Activated CD4-positive, alpha-beta T cell treated with anti-CD3 and anti-CD28 coated beads, Interleukin-2, amount 50 U/mL, for 4 hours (primary cell): ENCODE data around the gene SLC16A8.

Source experiments
- DNase-seq, 2 experiments: peaks; one replicate each; pipeline ENCODE4 v3.0.0-alpha.2; 2020

SLC16A8 gene

GRCh38 chr22:38111925-38112355 is 28.0 kb upstream of the SLC16A8 start:
- DNase-seq, result no peak

DNA sequence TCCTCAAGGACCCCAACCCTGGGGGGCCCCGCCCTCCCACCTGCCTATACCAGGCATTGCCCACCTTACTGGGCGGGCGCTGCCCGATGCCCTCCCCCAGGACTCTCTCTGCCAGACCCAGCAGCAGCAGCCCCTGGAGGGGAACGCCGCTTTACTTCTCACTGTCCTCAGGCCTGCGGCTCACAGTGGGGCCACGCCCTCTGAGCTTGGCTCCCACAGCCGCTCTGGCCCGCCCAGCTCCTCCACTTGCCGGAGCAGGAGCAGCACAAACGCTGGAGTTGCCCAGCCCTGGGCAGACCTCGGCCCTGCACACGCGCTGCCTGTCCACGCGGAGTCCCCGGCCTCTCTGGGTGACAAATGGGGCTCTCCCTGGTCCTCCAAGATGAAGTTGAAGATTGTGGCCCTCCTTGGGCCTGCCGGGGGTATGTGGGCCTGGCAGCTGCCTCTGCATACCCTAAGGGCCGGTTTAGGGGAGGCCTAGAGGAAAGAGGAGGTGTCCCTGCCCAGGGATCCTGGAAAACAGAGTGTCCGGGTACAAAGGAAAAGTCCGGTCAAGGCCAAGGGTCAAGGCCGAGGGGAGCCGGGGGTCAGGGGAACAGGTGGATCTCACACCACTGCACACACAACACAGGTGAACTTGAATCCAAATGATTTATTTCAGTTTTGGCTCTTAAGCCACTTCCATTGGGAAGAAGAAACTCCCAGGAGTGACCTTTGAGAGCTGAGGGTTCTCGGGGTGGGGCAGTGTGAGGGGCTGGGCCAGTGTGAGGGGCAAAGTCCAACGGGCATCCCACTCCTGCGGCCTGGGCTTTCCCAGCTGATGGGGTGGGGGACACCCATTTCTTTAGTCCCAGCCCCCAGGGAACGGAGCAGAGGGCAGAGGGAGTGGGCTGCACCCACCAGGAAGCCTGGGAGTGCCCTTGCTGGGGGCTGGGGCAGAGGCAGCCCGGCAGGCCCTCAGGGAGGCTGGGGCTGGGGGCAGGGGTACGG is 27.2 kb upstream of the SLC16A8 start:
- DNase-seq, result no peak

DNA sequence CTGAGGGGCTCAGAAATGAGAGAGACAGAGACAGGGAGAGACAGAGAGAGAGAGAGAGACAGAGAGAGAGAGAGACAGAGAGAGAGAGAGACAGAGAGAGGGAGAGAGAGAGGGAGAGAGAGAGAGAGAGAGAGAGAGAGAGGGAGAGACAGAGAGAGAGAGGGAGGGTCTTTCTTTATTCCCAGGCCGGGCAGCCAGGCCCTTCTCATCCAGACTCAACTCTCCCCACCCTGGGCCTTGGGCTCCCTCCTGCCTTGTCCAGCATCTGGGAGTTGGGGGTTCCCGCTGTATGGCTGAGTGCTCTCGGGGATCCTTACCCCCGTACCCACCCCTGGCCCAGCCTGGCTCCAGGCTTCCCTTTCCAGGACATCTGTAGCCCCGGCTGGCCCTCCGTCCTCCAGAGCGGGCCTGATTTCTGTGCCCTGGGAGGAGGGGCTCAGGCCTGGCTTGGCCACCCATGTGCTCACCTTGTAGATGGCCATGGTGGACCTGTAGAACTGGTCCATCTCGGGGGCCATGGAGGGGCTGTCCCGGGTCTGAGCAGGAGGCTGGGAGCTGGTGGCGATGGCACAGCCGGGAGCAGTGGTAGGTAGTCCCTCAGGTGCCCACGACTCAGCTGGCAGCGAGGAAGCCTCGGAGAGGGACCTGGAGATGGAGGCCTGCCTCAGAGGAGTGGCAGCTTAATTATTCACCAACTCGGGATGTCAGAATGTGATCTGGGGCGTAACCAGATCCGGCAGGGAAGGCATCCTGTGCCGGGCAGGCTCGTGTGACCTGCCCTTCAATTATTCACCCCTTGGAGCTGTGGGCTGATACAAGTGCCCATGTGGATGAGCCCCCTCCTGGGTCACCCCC is 26.3 kb upstream of the SLC16A8 start, which contains the start of gene BAIAP2L2:
BAIAP2L2 (minus strand) TSS at position 677 of the 855 bp plus-strand sequence; CDS start at position 518, 159 bp downstream.
- DNase-seq, result no peak

DNA sequence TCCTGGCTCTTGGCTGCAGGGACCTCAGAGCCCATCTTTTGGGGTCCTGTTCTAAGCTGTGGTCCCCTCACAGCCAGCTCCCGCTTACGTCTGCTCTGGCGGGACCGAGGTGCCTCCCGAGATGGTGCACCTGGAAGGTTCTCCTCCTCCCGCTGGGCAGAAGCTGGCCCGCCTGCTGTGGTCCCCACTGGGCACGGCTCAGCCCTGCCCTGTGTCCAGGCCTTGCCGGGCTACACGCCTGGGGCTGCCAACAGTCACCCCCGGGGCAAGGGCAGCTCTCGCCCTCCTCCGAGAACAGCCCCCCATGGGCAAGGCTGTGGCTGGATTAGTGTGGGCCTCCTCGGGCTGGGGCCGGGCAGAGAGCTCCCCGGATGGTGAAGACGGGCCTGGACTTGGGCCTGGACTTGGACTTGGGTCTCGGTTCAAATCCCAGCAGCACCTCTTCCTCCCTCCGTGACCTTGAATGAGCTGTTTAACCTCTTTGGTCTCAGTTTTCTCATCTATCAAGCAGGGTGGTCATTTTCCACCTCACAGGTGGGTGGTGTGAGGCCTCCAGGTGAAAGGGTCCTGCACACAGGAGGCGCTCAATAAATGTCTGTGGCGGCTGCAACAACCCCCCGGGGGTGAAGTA is 25.5 kb upstream of the SLC16A8 start:
- no peak for DNase-seq

GRCh38 chr22:38108561-38109319 is 24.8 kb upstream of the SLC16A8 start:
- no peak for DNase-seq

DNA sequence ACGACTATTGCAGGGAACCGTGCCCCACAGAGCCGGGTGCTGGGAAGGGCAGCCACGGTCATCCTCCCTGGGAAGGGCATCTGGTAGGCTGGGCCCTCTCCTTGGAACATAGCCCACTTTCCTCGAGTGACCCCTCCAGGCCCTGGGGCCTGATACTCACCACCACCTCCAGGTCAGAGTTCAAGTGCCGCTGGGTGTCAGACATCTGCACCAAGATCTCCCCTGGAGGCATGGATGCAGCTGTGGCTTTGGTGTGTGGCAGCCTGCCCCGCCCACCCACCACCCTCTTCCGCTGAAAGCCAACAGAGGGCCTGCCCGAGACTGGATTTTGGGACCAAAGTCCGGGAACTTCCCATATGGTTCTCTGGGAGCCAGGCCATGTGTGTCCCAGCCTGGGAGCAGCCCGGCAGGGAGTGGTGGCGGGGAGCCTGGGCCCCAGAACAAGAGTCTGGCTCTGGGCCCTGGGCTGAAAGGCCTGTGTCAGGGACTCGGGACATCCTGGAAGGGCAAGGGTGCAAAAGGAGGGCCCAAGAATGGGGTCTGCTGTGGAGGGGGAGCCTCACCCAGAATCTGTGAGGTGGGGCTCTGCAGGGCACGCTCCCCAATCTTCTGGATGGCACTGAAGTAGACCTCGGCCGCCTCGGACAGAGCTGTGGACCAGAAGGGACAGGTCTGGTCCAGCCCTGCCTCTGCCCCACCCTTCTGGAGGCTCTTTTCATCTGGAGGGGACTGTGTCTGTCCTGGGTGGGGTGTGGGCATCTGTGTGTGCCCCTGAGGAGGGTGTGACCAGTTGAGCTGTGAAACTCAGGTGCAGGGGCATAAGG is 23.9 kb upstream of the SLC16A8 start:
- no peak for DNase-seq

GRCh38 chr22:38106814-38107578 is 23.0 kb upstream of the SLC16A8 start:
- DNase-seq, result no peak

- DNase-seq, result no peak
Observed at GRCh38 chr22:38104084-38104483, 20.1 kb upstream of the SLC16A8 start.

DNA sequence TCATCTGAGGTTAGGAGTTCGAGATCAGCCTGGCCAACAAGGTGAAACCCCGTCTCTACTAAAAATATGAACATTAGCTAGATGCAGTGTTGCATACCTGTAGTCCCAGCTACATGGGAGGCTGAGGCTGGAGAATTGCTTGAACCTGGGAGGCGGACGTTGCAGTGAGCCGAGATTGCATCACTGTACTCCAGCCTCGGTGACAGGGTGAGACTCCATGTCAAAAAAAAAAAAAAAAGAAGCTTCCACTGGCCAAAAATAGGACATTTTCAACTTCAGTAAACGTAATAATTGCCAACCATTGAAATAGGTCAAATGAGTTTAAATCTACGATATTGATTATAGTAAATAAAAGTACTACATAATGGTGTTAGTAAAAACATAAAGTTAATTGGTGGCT is 19.7 kb upstream of the SLC16A8 start:
- no peak for DNase-seq

- DNase-seq, result no peak
Observed at GRCh38 chr22:38098410-38099249, 14.6 kb upstream of the SLC16A8 start.

GRCh38 chr22:38097557-38098409 is 13.8 kb upstream of the SLC16A8 start:
- DNase-seq, result no peak

DNA sequence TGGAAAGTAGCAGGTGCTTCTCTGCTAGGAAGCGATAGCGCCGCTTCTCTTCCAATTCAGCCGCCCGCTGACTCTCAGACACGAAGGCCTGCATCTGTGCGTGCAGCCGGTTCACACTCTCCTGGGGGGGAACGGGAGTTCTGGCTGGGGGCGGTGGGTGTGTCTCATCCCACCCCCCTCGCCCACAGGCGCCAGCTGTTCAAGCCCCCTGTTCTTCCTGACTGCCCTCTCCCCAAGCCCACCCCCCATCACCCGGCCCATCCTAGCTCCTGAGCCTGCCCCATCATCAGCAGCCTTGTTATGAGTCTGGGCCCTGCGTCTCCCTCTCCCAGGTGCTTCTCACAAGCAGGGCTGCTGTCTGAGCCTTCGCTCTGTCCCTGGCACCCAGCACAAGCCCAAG is 13.1 kb upstream of the SLC16A8 start:
- DNase-seq, result no peak

DNA sequence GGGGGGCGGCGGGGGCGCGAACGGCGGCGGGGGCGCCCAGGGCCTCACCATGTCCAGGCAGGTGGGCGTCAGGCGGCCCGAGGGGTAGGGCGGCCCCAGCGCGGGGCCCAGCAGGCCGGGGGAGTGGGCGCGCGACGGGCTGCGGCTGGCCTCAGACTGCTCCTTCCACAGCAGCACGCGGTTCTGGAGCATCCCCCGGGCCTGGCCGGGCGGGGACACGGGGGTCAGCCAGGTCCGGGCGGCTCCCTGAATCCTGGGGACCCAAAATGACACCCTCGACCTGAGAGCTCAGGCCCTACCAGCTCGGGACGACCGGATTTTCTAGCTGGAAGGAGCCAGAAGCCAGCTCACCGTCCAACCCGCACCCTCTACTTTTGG is 5.5 kb upstream of the SLC16A8 start:
- no peak for DNase-seq

DNA sequence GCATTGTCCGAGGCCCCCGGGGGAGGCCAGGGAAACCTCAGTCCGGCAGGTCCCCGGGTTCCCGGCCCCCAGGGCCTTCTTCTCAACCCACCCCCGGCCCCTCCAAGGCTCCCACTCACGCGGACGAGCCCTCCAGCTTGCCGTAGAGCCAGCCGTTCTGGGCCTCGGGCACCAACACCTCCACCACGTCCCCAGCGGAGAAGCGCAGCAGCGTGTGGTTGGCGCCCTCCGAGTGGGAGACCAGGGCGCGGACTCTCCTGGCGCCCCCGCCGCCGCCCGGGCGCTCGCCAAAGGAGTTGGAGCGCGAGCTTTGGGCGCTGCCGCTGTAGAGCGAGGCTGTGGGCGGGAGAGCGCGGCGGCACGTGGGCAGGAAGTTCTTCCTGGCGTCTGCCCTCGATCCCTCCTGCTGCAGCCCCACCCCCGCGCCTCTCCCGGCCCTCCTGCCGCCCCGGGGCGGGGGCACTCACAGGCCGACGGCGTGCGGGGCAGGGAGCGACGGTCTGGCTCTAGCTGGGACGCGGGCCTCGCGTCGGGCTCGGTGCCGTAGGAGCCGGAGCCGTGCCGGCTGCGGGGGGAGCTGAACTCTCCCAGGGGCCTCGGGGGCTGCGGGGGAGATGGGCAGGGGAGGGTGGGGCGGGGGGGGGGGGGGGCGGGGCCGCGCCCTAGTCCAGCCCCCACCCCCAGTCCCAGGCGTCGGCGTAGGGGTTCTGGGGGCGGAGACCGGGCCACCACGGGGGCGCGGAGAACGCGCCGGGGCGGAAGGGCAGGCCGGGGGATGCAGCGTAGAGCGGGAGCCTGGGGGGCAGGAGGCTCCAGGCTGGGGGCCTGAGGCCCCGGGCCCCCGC is 4.9 kb upstream of the SLC16A8 start:
- no peak for DNase-seq

- DNase-seq, result no peak
Observed at GRCh38 chr22:38087855-38088254, 3.9 kb upstream of the SLC16A8 start.

- no peak for DNase-seq
Observed at GRCh38 chr22:38086942-38087341, 3.0 kb upstream of the SLC16A8 start.

DNA sequence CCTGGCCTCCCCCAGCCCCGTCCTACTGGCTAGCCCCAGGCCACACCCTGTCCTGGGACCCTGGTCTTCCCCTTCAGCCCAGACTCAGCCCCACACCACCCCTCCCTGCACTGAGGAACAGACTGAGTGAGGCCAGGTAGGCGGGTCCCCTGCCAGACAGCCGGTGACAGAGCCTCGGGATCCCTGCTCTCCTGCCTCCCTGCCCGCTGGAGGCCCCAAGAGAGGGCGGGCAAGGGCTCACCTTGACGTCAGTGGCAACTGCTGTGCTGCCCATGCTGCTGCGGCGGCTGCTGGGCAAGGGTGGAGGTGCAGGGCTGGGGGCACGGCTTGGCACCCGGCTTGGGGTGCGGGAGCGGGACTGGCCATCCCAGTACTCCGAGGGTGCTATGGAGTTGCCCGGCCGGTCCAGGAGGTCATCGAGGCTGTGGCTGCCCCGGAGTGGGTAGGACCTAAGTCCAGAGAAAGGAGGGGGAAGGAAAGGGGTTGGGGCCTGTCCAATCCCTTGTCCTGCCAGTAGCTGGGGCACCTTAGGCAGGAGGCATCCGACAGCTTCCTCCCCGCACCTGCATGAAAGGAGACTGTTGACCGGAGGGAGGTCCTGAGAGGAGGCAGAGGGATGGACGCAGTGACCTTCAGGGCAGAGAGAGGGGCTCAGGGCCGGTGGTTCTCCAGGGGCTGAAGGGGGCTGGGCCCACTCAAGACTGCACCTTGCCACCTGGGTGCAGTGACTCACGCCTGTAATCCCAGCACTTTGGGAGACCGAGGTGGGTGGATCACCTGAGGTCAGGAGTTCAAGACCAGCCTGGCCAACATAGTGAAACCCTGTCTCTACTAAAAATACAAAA is 2.2 kb upstream of the SLC16A8 start:
- DNase-seq, result no peak
